Neural progenitor cell (in vitro differentiated cells): ENCODE data around the gene PRKCE.

Experiments
- CTCF ChIP-seq: fragments of 200-600 bp; sonication (generic); IDR thresholded peaks from 2 replicates; pipeline ENCODE4 v1.5.1; 2017; ENCODE audit warnings: antibody characterized with exemption, mild to moderate bottlenecking
- EZH2 ChIP-seq: fragments of 200-600 bp; sonication (generic); IDR thresholded peaks from 2 replicates; pipeline ENCODE4 v1.6.1; 2017; ENCODE audit warnings: antibody characterized with exemption, mild to moderate bottlenecking, moderate library complexity
- EZH2phosphoT487 ChIP-seq: fragments of 200-600 bp; sonication (generic); IDR thresholded peaks from 2 replicates; pipeline ENCODE4 v1.6.1; 2017; ENCODE audit warnings: antibody characterized with exemption

- TF ChIP-seq EZH2phosphoT487, result no peak
- no peak for TF ChIP-seq CTCF
- no peak for TF ChIP-seq EZH2
These were observed 331.7 kb downstream of the PRKCE start for GRCh38 chr2:45983213-45983612.
